Measurements from ENCODE around the gene MAN2A1.

GRCh38 chr5:109905906-109906305 is 216.2 kb downstream of the MAN2A1 start:
- TF ChIP-seq CTCF (conservative IDR thresholded peaks at IDR 0.05; ENCODE audit: low read depth, low read length) (no peak), EZH2 (IDR thresholded peaks at IDR 0.05; ENCODE audit: low read length, unreplicated experiment) (no peak)
